Stromal cell of bone marrow (primary cell): ENCODE measurements around the gene ZC3H8.
A peak's percentile ranks its signal among the peaks of the same experiment; 100 is the strongest.

Source experiments
- DNase-seq: peaks from one replicate; pipeline ENCODE4 v3.0.0-alpha.2; 2012; ENCODE audit warnings: low read depth

The ZC3H8 gene

GRCh38 chr2:112195167-112195766 lies 59.6 kb downstream of the ZC3H8 start:
- no peak for DNase-seq

GRCh38 chr2:112194482-112194881 lies 60.4 kb downstream of the ZC3H8 start:
- DNase-seq: no peak

GRCh38 chr2:112194028-112194427 lies 60.8 kb downstream of the ZC3H8 start:
- DNase-seq: no peak

GRCh38 chr2:112189001-112189556 lies 65.8 kb downstream of the ZC3H8 start:
- DNase-seq: no peak

- no peak for DNase-seq
These were observed 66.8 kb downstream of the ZC3H8 start for GRCh38 chr2:112187805-112188596.

GRCh38 chr2:112187046-112187715 lies 67.7 kb downstream of the ZC3H8 start:
- no peak for DNase-seq

- DNase-seq: no peak
These were observed 69.7 kb downstream of the ZC3H8 start for GRCh38 chr2:112185131-112185530.

GRCh38 chr2:112184121-112184520 lies 70.7 kb downstream of the ZC3H8 start:
- no peak for DNase-seq

- DNase-seq: no peak
These were observed 71.4 kb downstream of the ZC3H8 start for GRCh38 chr2:112183327-112184025.

GRCh38 chr2:112182581-112183034 lies 72.2 kb downstream of the ZC3H8 start:
- no peak for DNase-seq

- no peak for DNase-seq
These were observed 73.1 kb downstream of the ZC3H8 start for GRCh38 chr2:112181571-112182290.

- no peak for DNase-seq
These were observed 78.8 kb downstream of the ZC3H8 start for GRCh38 chr2:112175958-112176573.

GRCh38 chr2:112175333-112175732 lies 79.5 kb downstream of the ZC3H8 start:
- no peak for DNase-seq

- no peak for DNase-seq
These were observed 80.5 kb downstream of the ZC3H8 start for GRCh38 chr2:112174383-112174782.

- no peak for DNase-seq
These were observed 81.1 kb downstream of the ZC3H8 start for GRCh38 chr2:112173646-112174319.

GRCh38 chr2:112170495-112170894 lies 84.3 kb downstream of the ZC3H8 start:
- DNase-seq: no peak

GRCh38 chr2:112168422-112169124 lies 86.3 kb downstream of the ZC3H8 start:
- DNase-seq: peak; percentile 38

- DNase-seq: no peak
These were observed 87.9 kb downstream of the ZC3H8 start for GRCh38 chr2:112166806-112167499.

- DNase-seq: no peak
These were observed 89.5 kb downstream of the ZC3H8 start for GRCh38 chr2:112165296-112165695.
